ENCODE measurements around the gene TTC34. TPM values are rescaled to one million over a fixed set of nuclear protein-coding genes. Genes with fewer than 3 reads are reported as not detected.

TTC34 gene
- total and polyA plus RNA-seq, 9 of the 15 experiments (the other 6 are each of a cell fraction or from before 2014, with no cell fraction given) = 0.03 to 0.38 (median 0.05) TPM; not detected in 2

GRCh38 chr1:2593251-2593878, 208.1 kb downstream of the TTC34 start (continued):
- TF ChIP-seq MYBL2 (IDR thresholded peaks at IDR 0.05; ENCODE audit: low read depth) = no peak
- no peak for TF ChIP-seq MYBL2 (CRISPR knock-in tag; IDR thresholded peaks at IDR 0.05; ENCODE audit: borderline replicate concordance)
- no peak for TF ChIP-seq NCOA4 (IDR thresholded peaks at IDR 0.05; ENCODE audit: partially characterized antibody)

- Histone ChIP-seq H3K79me2 (ENCODE audit: control insufficient read depth, insufficient read depth, low read length) (no peaks in the 10 kb centered on the region), H3K9me3 (replicated peaks; ENCODE audit: control insufficient read depth, insufficient read depth, low read depth, low read length) (no peaks in the 10 kb centered on the region), H3K9ac (ENCODE audit: insufficient read depth in 1 of 2, low read depth in 2 of 2, low read length in 2 of 2) (no peak overlapping the region; a peak in 1 of 4 replicates), H3K4me1 (replicated peaks in 1 of 2; ENCODE audit: control insufficient read depth in 2 of 2, insufficient read depth in 2 of 2, low read length in 2 of 2) (peaks cover 0 to 73% of the 10 kb centered on the region in 2 experiments; a peak in 2 of 5 replicates), H3K27me3 (ENCODE audit: control insufficient read depth in 2 of 2, insufficient read depth in 2 of 2, low read length in 2 of 2) (peaks cover 7 to 47% of the 10 kb centered on the region in 2 experiments; a peak in 3 of 5 replicates), H2AFZ (ENCODE audit: low read depth, low read length) (no peak overlapping the region), H3K4me3 (no peak overlapping the region), H3K27ac (ENCODE audit: extremely low read depth, low read depth, low read length) (no peak overlapping the region), H3K4me2 (ENCODE audit: insufficient read depth, low read length) (no peak overlapping the region), H3K36me3 (ENCODE audit: control insufficient read depth, insufficient read depth, low read length) (no peaks in the 10 kb centered on the region), H3K9me1 (ENCODE audit: control insufficient read depth, insufficient read depth, low read length) (no peaks in the 10 kb centered on the region), H4K20me1 (replicated peaks; ENCODE audit: control insufficient read depth, insufficient read depth, low read length) (0 out of 2 replicates have a peak, but pooled peaks cover 6% of the 10 kb centered on the region)
- intact Hi-C loops (cut with micrococcal nuclease) (no loop called here), in situ Hi-C loops (cut with MboI) (no loop called here)
- POLR2A ChIA-PET = no interaction called here
- WGBS (ENCODE audit: insufficient coverage, low coverage, missing lambda C conversion rate) = 28% methylated on average over 15 of the region's 15 CpGs
- CTCF ChIA-PET (ENCODE audit: low intra/inter-chr PET ratio) = no interaction called here
- TF ChIP-seq POLR2AphosphoS2 (IDR thresholded peaks at IDR 0.05; ENCODE audit: low read length) = no peak
- TF ChIP-seq E2F1 (CRISPR knock-in tag; IDR thresholded peaks at IDR 0.05) = no peak
- no peak for TF ChIP-seq ZNF444 (CRISPR knock-in tag; IDR thresholded peaks at IDR 0.05)
- TF ChIP-seq HNRNPH1 (optimal IDR thresholded peaks at IDR 0.05; ENCODE audit: low read depth, low read length) = no peak
- TF ChIP-seq ZNF175 (CRISPR knock-in tag; IDR thresholded peaks at IDR 0.05; ENCODE audit: low read depth) = no peak
- TF ChIP-seq ETV6 (IDR thresholded peaks at IDR 0.05; ENCODE audit: borderline replicate concordance in 1 of 2, low read depth in 2 of 2, low read length in 1 of 2) = no peak
- no peak for TF ChIP-seq ETV6 (CRISPR knock-in tag; IDR thresholded peaks at IDR 0.05; ENCODE audit: borderline replicate concordance)
- TF ChIP-seq ZKSCAN1 (IDR thresholded peaks at IDR 0.05; ENCODE audit: low read depth, low read length) = no peak
- no peak for TF ChIP-seq ZNF431 (CRISPR knock-in tag; IDR thresholded peaks at IDR 0.05)
- TF ChIP-seq ZNF146 (CRISPR knock-in tag; IDR thresholded peaks at IDR 0.05; ENCODE audit: unreplicated experiment) = no peak
- TF ChIP-seq AFF1 (IDR thresholded peaks at IDR 0.05; ENCODE audit: low read depth in 1 of 2, partially characterized antibody in 2 of 2) = no peak
- FAIRE-seq = no peak
- ATAC-seq = no peak
- no TSS peak for BruUV-seq (replicated peaks)
- DNase-seq (ENCODE audit: extremely low read depth in 1 of 4, low spot score in 3 of 4) = no peak
These were observed 208.8 kb downstream of the TTC34 start for GRCh38 chr1:2592672-2593071.
